Epithelial cell of esophagus (primary cell): ENCODE data around the gene MCU.

ENCODE experiments used
- DNase-seq: peaks from one replicate; pipeline ENCODE4 v3.0.0; 2010; ENCODE audit warnings: low read depth
- H3K4me3 ChIP-seq: 2 replicates; pipeline ENCODE4 v1.5.1; 2011; ENCODE audit warnings: mild to moderate bottlenecking, low read length, control low read depth
- TF ChIP-seq, protein P1 (sequence below): IDR thresholded peaks from 2 replicates; pipeline ENCODE4 v1.5.1; 2011; ENCODE audit warnings: low read depth, mild to moderate bottlenecking, low read length, control low read depth, inconsistent platforms; ENCODE audit not compliant: insufficient read depth; ENCODE audit errors: missing control alignments

The MCU gene

DNA sequence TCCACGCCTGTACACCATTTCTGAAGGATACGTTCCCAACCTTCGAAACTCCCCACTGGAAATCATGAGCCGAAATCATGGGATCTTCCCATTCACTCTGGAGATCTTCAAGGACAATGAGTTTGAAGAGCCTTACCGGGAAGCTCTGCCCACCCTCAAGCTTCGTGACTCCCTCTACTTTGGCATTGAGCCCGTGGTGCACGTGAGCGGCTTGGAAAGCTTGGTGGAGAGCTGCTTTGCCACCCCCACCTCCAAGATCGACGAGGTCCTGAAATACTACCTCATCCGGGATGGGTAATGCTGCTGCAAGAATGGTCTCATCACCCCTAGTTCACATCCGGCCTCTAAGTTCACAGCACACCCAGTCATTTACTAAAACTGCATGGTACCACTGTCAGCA, 232.4 kb downstream of the MCU start:
- no peak for DNase-seq
- TF ChIP-seq, protein P1, sequence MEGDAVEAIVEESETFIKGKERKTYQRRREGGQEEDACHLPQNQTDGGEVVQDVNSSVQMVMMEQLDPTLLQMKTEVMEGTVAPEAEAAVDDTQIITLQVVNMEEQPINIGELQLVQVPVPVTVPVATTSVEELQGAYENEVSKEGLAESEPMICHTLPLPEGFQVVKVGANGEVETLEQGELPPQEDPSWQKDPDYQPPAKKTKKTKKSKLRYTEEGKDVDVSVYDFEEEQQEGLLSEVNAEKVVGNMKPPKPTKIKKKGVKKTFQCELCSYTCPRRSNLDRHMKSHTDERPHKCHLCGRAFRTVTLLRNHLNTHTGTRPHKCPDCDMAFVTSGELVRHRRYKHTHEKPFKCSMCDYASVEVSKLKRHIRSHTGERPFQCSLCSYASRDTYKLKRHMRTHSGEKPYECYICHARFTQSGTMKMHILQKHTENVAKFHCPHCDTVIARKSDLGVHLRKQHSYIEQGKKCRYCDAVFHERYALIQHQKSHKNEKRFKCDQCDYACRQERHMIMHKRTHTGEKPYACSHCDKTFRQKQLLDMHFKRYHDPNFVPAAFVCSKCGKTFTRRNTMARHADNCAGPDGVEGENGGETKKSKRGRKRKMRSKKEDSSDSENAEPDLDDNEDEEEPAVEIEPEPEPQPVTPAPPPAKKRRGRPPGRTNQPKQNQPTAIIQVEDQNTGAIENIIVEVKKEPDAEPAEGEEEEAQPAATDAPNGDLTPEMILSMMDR, result no peak
- H3K4me3 ChIP-seq, result no peak overlapping the region

DNA sequence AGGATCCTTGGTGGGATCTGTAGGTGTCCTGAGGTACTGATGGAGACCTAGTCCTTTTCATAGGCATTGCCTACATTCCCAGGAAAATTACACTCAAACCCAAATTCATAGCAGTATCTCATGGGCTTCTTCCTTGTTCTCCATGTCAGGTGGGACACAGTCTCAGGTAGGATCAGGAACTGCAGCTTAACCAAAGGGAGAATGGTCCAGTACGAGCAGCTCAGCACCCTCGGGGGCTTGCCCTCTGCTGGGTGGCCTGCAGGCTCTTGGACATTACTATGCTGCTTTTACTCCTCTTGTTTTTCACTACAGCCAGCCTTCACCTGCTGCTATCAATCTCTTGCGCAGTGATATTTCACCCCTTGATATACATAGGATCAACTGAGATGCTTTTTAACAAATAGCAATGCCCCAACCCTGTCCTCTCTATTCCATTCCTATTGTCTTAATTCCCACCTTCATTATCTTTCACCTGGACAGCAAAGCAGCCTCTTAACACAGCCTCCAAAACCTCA, 234.1 kb downstream of the MCU start:
- TF ChIP-seq, protein P1, result no peak
- no peak for DNase-seq

DNA sequence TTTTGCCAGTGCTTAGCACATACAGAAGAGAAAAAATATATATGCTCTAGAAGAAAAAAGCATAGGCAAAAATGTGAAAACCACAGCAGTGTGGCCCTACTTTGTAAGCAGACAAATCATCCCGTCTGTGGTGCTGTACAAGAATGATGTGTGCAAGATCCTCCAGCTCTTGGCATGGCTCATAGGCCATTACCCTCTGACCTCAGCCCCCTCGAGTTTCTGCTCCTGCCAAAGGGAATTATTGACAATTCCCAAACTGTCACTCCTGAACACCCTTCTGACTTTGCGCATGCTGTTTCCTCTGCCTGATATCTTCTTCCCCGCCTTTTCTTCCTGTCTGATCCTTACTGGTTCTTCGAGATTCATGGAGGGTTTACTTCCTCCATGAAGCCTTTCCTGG, 235.5 kb downstream of the MCU start:
- no peak for DNase-seq
- no peak overlapping the region for H3K4me3 ChIP-seq
- TF ChIP-seq, protein P1, result no peak

More for the DNA sequence above, 234.1 kb downstream of the MCU start:
- no peak overlapping the region for H3K4me3 ChIP-seq

DNA sequence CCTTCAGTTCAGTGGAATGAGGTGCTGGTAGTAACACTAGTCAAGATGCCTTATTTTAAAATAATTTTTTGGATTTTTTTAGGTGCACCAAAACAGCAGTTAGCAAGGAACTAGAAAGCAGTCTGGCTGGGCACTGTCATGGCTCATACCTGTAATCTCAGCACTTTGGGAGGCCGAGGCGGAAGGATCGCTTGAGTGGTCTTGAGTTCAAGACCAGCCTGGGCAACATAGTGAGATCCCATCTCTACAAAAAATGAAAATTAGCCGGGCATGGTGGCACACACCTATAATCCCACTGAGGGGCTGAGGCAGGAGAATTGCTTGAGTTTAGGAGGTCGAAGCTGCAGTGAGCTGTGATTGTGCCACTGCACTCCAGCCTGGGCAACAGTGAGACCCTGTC, 236.9 kb downstream of the MCU start:
- TF ChIP-seq, protein P1, result no peak
- no peak for DNase-seq
- H3K4me3 ChIP-seq, result no peak overlapping the region

DNA sequence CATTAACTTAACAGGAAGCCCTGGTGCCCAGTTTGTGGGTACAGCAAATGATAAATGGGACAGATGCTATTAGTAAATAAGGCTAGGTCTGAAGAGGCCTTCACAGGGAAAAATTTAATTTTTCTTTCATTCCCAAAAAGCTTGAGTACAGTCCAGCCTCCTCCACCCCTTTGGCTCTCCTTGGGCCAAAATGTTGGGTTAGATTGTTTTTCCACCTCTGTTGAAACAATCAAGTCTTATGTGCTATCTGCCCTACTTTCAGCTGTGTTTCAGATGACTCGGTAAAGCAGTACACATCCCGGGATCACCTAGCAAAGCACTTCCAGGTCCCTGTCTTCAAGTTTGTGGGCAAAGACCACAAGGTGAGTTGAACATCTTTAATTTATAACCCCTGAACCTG, 238.3 kb downstream of the MCU start:
- DNase-seq, result no peak
- TF ChIP-seq, protein P1, result no peak
- no peak overlapping the region for H3K4me3 ChIP-seq

DNA sequence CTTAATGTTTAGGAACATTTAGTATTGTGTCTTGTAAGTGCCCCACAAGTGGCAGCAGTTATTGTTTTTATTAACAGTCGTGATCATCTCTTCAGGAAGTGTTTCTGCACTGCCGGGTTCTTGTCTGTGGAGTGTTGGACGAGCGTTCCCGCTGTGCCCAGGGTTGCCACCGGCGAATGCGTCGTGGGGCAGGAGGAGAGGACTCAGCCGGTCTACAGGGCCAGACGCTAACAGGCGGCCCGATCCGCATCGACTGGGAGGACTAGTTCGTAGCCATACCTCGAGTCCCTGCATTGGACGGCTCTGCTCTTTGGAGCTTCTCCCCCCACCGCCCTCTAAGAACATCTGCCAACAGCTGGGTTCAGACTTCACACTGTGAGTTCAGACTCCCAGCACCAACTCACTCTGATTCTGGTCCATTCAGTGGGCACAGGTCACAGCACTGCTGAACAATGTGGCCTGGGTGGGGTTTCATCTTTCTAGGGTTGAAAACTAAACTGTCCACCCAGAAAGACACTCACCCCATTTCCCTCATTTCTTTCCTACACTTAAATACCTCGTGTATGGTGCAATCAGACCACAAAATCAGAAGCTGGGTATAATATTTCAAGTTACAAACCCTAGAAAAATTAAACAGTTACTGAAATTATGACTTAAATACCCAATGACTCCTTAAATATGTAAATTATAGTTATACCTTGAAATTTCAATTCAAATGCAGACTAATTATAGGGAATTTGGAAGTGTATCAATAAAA, 240.5 kb downstream of the MCU start:
- DNase-seq, result no peak

More for the DNA sequence above, 240.5 kb downstream of the MCU start:
- H3K4me3 ChIP-seq, result no peak overlapping the region
- TF ChIP-seq, protein P1, result no peak
